Activated T-cell treated with anti-CD3 and anti-CD28 coated beads, Interleukin-2, amount 50 U/mL, for 48 hours (primary cell): Measurements from ENCODE around the gene CEP250.
A peak's percentile ranks its signal among the peaks of the same experiment; 100 is the strongest.
"Not testable (repeated sequence)": the region's sequence is repeated elsewhere in the genome, so short reads cannot be mapped to it uniquely, and the experiment has no call there.

Source experiments
- DNase-seq, 2 experiments: peaks; one replicate each; pipeline ENCODE4 v3.0.0-alpha.2; 2020

The CEP250 gene

DNA sequence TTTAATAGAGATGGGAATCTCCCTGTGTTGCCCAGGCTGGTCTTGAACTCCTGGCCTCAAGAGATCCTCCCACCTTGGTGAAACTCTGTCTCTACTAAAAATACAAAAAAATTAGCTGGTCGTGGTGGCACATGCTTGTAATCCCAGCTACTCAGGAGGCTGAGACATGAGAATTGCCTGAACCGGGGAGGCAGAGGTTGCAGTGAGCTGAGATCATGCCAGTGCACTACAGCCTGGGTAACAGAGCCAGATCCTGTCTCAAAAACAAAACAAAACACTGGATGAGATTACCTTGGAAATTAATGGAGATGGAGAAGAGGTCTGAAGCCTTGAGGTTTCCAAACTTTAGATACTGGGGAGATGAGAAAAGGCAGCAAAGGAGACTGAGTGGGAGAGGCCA lies 2.1 kb downstream of the CEP250 start:
- not testable (repeated sequence) for DNase-seq

- DNase-seq = no peak
Observed at GRCh38 chr20:35458388-35458787, 3.0 kb downstream of the CEP250 start.

- DNase-seq = no peak
Observed at GRCh38 chr20:35461620-35462019, 6.2 kb downstream of the CEP250 start.

GRCh38 chr20:35462351-35462750 lies 7.0 kb downstream of the CEP250 start:
- no peak for DNase-seq

DNA sequence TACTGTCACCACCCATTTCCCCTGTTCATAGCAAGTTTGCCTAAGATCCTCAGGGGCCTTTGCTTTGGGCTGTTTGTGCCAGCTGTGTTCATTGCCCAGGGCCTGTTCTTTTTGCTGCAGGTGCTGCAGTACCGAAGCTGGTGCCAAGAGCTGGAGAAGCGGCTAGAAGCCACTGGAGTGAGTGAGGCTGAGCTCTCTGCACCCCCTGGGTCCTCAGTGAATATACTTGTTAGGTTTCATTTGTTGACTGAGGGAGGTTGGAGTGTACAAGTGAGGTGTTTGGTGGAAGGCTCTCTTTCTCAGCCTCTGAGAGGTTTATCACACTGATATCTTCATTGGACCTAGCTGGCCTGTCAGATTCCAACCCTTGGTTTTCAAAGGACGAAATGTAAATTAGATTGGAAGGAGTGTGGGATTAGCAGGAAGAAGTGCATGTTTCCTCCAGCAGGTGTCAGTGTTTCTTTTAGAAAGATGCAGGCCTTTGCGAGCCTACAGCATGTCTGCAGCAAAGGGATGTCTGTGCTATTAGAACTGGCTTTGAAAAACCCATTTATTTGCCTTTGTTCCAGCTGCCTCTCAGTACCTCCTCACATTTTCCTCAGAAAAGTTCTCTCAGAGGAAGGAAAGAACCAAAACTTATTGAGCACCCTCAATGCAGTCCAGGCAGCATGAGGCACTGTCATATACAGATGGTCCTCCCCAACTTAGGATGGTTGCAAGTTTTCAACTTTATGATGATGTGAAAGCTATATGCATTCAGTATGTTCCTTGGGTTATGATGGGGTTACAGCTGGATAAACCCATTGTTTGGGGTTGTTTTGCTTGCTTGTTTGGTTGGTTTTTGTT lies 8.3 kb downstream of the CEP250 start:
- peak; percentile 42 to 52 for DNase-seq

DNA sequence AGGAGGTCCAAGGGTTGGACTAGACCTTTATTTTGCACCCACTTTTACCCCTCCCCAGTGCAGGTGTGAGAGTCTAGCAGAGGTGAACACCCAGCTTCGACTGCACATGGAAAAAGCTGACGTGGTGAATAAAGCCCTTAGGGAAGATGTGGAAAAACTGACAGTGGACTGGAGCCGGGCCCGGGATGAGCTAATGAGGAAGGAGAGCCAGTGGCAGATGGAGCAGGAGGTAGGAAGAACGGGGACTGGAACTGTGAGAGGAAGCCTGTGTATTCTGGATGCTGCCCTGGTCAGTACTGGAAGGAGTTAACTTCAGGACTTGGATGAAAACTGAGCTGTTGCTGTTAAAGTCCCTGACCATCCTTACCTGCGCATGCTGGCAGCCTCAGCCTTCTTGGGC lies 10.6 kb downstream of the CEP250 start:
- DNase-seq = no peak

- DNase-seq = no peak
Observed at GRCh38 chr20:35466856-35467255, 11.5 kb downstream of the CEP250 start.

DNA sequence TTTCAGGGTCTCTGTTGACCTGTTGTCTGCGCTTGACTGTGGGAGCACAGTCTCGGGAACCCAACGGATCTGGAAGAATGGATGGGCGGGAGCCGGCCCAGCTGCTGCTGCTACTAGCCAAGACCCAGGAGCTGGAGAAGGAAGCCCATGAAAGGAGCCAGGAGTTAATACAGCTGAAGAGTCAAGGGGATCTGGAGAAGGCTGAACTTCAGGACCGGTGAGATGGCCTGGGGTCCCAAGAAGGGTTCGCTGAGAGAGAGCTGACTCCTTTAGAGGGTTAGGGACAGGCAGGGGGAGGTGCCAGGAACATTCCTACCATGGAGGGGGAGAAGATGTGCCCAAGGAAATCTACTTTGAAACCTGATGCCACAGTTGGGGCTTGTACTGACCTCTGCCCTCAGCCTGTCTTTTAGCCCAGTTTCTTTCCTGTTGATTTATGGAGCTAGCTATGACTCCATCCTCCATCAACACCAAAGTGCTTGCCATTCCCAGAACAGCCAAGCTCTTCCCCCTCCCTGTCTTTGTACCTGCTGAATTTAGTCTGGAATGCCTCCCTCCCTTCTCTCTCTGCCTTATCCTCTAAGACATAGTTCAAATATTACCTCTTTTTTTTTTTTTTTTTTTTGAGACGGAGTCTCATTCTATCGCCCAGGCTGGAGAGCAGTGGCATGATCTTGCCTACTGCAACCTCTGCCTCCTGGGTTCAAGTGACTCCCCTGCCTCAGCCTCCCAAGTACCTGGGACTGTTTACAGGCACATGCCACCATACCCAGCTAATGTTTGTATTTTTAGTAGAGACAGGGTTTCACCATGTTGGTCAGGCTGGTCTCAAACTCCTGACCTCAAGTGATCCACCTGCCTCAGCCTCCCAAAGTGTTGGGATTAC lies 12.2 kb downstream of the CEP250 start:
- DNase-seq = no peak

DNA sequence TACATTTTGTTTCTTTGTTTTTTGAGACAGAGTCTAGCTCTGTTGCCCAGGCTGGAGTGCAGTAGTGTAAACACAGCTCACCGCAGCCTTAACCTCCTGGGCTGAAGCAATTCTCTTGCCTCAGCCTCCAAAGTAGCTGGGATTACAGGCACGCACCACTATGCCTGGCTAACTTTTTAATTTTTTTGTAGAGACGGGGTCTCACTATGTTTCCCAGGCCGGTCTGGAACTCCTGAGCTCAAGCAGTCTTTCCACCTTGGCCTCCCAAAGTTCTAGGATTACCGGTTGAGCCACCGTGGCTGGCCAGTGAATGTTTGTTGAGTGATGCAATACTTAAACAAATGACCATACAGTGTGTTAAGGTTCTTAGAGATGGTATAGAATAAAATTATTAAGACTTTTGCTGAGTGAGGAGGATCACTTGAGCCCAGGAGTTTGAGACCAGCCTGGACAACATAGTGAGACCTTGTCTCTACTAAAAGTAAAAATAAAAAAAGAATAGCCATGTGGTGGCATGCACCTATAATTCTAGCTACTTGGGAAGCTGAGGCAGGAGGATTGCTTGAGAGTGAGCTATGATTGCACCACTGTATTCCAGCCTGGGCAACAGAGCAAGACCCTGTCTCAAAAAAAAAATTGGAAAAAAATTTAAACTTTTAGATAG lies 13.4 kb downstream of the CEP250 start:
- no peak for DNase-seq

DNA sequence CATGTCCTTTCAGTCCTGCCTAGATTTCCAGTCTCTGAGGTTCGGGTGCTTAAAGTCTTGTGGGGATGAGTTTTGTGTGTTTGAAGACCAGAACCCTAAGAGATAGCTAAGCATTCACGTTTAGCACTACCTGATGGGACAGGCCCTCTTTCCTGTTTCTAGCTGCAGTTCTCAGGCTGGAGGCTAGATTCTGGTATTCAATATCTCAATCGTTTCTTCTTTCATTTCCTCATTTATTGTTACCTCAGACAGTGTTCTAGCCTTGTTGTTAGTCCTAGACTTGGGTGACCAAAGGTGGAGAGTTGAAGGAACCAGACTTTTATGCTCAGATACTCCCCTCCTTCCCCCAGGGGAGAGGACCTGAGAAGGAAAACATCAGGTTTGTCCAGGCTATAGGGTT lies 16.8 kb downstream of the CEP250 start:
- no peak for DNase-seq

DNA sequence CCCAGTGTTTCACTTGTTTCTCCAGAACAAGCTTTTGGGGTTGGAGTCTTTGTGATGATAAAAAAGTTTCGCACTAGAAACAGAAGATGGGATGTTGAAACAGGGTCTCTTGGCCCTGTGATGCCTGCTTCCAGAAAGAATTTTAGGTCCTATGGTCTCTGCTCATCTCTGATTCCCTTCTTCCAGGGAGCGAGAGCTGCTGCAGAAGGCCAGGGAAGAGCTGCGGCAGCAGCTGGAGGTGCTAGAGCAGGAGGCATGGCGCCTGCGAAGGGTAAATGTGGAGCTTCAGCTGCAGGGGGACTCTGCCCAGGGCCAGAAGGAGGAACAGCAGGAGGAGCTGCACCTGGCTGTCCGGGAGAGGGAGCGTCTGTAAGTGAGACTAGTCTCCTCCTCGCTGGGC lies 18.3 kb downstream of the CEP250 start:
- no peak for DNase-seq

GRCh38 chr20:35474303-35474871 lies 19.0 kb downstream of the CEP250 start:
- no peak for DNase-seq

GRCh38 chr20:35476288-35476687 lies 20.9 kb downstream of the CEP250 start:
- DNase-seq = no peak

DNA sequence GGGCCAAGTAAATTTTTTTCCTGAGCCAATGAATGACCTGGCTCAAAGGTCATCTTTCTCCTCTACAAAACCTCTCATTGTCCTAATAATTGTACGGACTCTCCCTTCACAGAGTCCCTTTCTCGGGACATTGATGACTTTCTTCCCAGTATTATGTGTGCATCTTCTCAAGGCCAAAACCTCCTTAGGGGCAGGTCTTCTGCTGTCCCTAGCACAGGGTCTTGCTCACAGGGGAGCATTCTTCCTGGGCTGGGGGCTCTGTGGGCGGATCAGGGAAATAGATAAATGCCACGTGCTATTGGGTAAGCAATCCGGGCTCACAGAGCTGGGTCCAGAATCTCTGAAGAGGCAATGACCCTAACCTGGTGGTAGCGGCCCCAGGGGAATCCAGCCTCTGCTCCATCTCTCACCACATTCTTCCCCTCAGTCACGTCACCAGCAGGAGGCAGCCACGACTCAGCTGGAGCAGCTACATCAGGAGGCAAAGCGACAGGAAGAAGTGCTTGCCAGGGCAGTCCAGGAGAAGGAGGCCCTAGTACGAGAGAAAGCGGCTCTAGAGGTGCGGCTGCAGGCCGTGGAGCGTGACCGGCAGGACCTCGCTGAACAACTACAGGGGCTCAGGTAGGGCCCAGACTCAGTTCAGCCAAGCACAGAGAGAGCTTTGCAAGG lies 23.5 kb downstream of the CEP250 start:
- DNase-seq = no peak

DNA sequence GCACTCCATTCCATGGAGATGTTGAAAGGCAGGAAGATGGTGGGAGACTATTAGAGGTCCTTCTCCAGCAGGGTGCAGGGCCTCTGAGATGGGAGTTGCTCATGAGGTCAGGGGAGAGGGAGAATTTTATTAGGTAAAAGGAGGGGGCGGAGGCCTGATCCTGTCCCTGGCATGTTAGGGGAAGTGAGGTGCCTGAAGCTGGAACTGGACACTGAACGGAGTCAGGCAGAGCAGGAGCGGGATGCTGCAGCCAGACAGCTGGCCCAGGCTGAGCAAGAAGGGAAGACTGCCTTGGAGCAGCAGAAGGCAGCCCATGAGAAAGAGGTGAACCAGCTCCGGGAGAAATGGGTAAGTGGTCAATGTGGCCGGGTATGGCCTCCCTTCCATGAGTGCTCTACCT lies 24.4 kb downstream of the CEP250 start:
- no peak for DNase-seq

DNA sequence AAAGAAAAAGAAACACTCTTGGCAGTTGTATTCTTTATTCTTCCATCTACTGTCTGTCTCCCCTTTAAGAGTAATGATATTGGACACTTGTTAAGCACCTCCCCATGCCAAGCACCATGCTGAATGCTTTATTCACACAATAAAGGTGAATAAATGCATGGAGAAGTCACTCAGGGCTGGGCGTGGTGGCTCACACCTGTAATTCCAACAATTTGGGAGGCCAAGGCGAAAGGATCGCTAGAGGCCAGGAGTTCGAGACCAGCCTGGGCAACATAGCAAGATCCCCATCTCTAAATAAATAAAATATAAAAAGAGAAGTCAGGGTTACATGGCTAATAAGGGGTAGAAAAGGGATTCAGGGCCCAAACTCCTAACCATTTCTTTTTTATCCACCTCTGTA lies 32.1 kb downstream of the CEP250 start:
- DNase-seq = no peak

- DNase-seq = no peak
Observed at GRCh38 chr20:35489717-35490116, 34.3 kb downstream of the CEP250 start.

- peak; percentile 66 to 72 for DNase-seq
Observed at GRCh38 chr20:35490736-35491181, 35.4 kb downstream of the CEP250 start.

GRCh38 chr20:35491823-35492222 lies 36.4 kb downstream of the CEP250 start:
- no peak for DNase-seq

DNA sequence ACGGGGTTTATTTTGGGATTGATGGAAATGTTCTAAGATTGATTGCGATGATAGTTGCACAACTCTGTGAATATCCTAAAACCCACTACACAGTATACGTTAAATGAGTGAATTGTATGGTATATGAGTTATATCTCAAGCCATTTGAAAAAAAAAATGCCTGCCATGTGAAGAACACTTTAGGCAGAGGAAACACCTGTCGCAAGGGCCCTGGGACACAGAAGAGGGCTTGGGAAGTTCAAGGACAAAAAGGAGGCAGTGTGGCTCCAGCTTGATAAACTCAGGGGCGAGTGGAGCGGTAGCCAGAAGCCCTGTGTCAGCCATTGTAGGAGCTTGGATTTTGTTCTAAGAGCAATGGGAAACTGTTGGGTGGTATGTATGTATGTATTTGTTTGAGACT lies 37.0 kb downstream of the CEP250 start:
- no peak for DNase-seq

- DNase-seq = no peak
Observed at GRCh38 chr20:35496481-35496880, 41.1 kb downstream of the CEP250 start.

DNA sequence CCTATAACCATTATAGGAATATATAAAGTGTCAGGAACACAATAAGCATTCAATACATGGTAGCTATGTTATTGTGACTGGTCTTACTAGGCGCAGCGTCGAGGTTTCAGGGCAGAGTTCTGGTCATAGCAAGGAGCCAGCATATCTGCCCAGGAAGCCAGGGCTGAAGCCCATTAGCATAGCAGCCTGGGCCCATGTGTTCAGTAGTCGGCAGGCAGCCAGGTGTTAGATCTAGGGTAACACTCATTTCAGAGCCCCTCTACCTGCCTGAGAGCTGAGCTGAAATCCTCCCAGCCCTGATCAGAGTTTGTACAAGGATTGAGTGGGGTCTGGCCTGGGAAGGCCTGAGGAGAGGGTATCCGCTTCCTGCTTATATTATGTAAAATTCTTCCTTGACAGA lies 41.9 kb downstream of the CEP250 start:
- DNase-seq = no peak
